GM19468 (cell line): ENCODE data around the gene EMILIN2.
"Not testable (repeated sequence)": the region's sequence is repeated elsewhere in the genome, so short reads cannot be mapped to it uniquely, and the experiment has no call there.

ENCODE experiments used
- ATAC-seq: cut with Tn5 transposase; IDR thresholded peaks from one replicate; pipeline ENCODE4 v1.9.1; 2021; ENCODE audit warnings: mild to moderate bottlenecking, moderate library complexity, moderate number of reproducible peaks; ENCODE audit not compliant: unreplicated experiment; ENCODE audit errors: extremely low read depth

The EMILIN2 gene

GRCh38 chr18:2840521-2840920 lies 6.3 kb upstream of the EMILIN2 start:
- no peak for ATAC-seq

DNA sequence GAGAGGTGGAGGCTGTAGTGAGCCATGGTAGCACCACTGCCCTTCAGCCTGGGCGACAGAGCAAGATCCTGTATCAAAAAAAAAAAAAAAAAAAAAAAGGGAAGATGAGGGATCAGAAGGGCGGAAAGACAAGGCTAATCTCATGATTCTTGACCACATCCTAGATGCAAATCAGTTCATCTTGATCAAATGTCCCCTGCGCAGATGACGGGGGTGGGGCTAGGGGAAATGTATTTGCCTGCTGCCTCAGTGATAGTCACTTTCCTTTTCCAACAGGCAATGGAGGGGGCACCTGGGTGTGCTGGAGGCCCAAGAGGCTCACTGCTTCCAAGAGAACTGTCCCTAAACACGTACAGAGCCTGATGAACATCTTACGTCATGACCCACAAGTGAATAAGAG lies 3.7 kb upstream of the EMILIN2 start:
- no peak for ATAC-seq

DNA sequence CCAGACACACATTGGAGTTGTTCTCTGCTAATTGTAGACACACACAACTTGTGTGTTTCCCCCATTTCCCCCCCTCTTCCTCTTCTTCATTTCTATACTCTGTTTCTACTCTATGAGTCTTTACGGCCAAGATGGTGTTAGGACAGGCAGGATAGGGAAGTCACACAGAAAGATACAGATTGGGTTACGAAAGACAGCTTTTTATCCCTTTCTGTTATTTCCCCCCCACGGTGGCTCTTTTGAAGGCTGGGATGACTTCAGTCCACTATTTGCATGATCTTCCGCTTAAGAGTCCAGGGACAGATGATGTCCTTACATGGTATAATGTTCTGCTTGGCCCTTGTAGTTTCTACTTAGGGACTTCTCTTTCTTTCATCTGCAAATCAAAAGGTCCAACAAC lies 1.6 kb upstream of the EMILIN2 start:
- ATAC-seq = no peak

- no peak for ATAC-seq
Measured at GRCh38 chr18:2847317-2848246, 776 bp downstream of the EMILIN2 start.

GRCh38 chr18:2848247-2849246 lies 1.7 kb downstream of the EMILIN2 start:
- no peak for ATAC-seq

GRCh38 chr18:2850816-2851215 lies 4.0 kb downstream of the EMILIN2 start:
- no peak for ATAC-seq

GRCh38 chr18:2851771-2852170 lies 5.0 kb downstream of the EMILIN2 start:
- ATAC-seq = no peak

- not testable (repeated sequence) for ATAC-seq
Measured at GRCh38 chr18:2852460-2852859, 5.7 kb downstream of the EMILIN2 start.

- ATAC-seq = no peak
Measured at GRCh38 chr18:2853173-2853925, 6.5 kb downstream of the EMILIN2 start.

DNA sequence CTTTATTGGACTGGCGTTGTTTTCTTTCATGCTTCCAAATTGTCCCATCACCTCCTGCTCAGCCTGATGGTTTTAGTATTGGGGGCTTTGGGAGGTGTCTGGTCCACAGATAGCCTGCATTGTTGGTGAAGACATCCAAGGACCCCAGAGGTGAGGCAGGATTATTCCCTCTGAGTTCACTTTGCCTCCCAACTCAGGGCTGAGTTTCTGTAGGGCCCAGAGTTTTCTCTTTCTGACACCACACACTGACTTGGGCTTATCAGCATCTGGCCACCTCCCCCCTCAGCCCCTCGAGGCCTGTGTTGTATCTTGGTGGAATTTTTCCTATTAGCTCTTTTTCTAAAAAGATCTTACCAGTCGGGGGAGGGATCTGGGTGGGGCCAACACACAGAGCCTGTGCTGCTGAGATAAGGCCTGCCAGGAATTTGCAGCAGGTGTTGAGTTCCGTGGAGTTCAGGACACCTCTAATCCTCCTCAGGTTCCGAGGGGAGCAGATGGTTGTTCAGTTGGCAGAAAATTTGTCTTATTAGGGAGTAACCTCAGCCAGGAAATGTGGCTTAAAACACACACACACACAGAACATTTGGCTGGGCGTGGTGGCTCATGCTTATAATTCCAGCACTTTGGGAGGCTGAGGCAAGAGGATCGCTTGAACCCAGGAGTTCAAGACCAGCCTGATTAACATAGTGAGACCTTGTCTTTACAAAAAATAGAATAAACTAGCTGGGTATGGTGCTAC lies 7.3 kb downstream of the EMILIN2 start:
- no peak for ATAC-seq

DNA sequence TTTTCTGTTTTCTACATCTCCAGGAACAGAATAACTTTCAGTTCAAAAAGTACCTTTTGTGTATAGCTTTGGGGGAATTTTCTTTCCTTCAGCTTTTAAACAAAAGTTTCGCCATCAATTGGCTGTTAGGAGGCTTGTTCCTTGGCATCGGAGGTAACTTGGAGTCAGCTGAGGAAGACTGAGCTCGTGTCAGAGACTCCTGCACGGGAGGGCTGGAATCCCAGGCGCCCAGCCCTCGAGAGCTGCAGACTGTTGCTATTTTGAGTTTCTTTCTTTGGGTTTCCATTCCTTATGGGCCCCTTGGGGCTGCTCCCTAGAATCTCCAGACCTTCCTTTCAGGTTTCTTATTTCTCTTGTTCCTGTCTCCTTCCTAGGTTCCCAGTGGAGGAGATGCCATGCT lies 8.1 kb downstream of the EMILIN2 start:
- no peak for ATAC-seq

- no peak for ATAC-seq
Measured at GRCh38 chr18:2855560-2856350, 8.9 kb downstream of the EMILIN2 start.

GRCh38 chr18:2856547-2857170 lies 9.9 kb downstream of the EMILIN2 start:
- ATAC-seq = no peak

DNA sequence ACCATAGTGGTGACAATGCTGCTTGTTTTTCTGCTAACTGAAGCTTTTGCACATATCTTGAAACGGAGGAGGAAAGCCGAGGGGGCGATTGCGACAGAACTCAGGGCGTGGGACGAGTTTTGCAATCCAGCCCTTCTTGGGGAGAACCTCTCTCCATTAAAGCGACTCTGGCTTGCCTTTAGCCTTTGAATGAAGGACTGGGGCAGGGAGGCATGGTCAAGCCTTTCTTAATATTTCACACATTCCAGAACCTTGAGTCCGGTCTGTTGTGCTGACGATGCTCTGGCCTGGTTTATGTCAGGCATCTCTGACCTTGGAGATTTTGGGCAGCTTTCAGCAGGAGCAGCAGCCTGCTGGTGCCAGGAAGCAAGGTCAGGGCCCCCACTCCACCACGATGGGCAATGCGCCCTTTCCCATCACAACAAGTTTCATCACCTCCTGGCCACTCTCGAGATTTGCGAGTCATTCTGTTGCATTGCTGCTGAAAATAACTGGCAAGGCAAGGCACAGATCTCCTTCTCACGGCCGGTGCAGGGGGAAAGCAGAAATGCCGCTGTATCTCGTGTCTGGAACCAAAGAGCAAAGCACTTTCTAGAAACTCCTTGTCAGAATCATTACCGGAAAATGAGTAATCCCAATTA lies 10.8 kb downstream of the EMILIN2 start:
- ATAC-seq = no peak

DNA sequence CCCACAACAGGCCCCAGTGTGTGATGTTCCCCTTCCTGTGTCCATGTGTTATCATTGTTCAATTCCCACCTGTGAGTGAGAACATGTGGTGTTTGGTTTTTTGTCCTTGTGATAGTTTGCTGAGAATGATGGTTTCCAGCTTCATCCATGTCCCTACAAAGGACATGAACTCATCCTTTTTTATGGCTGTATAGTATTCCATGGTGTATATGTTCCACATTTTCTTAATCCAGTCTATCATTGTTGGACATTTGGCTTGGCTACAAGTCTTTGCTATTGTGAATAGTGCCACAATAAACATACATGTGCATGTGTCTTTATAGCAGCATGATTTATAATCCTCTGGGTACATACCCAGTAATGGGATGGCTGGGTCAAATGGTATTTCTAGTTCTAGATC lies 13.6 kb downstream of the EMILIN2 start:
- not testable (repeated sequence) for ATAC-seq

DNA sequence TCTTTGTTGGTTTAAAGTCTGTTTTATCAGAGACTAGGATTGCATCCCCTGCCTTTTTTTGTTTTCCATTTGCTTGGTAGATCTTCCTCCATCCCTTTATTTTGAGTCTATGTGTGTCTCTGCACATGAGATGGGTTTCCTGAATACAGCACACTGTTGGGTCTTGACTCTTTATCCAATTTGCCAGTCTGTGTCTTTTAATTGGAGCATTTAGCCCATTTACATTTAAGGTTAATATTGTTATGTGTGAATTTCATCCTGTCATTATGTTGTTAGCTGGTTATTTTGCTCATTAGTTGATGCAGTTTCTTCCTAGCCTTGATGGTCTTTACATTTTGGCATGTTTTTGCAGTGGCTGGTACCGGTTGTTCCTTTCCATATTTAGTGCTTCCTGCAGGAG lies 17.2 kb downstream of the EMILIN2 start:
- ATAC-seq = not testable (repeated sequence)

- not testable (repeated sequence) for ATAC-seq
Measured at GRCh38 chr18:2866465-2866864, 19.7 kb downstream of the EMILIN2 start.

- ATAC-seq = no peak
Measured at GRCh38 chr18:2869207-2869606, 22.4 kb downstream of the EMILIN2 start.
